HCT116 (cell line): ENCODE data around the gene LRBA. TPM values are rescaled to one million over a fixed set of nuclear protein-coding genes. Genes with fewer than 3 reads are reported as not detected.

ENCODE experiments used
- ATAC-seq: fragments of 200-7000 bp; cut with Tn5 transposase; 2 replicates; pipeline ENCODE4 v1.9.1; 2020; ENCODE audit warnings: mild to moderate bottlenecking, moderate library complexity
- BruUV-seq: library from RNA; stranded (reverse); fragments of 400-500 nt; replicated peaks from 2 replicates; lab custom pipeline; 2021; lab: Mats Ljungman, UMichigan
- CTCF ChIA-PET: fragments of 300-600 bp; sonication (Branson Sonifier 250); formaldehyde crosslinking; loops from one replicate; lab custom pipeline; 2021; ENCODE audit warnings: antibody characterized with exemption; lab: Charles Lee
- POLR2A ChIA-PET: fragments of 300-600, 350-600 bp; sonication (Branson Sonifier 250); formaldehyde crosslinking; loops from one replicate; lab custom pipeline; 2021; ENCODE audit warnings: antibody characterized with exemption; lab: Charles Lee
- RAD21 ChIA-PET, 2 experiments: fragments of 300-600 bp; sonication (Branson Sonifier 250); formaldehyde crosslinking; loops; one replicate each; lab custom pipeline; 2023; ENCODE audit warnings: low total read pairs in 2 of 2; ENCODE audit not compliant: uncharacterized antibody in 2 of 2, unreplicated experiment in 2 of 2, low non-redundant PET in 1 of 2; lab: Charles Lee
- DNase-seq: peaks from one replicate; pipeline ENCODE4 v3.0.0-alpha.2; 2010; ENCODE audit warnings: low read depth, low spot score
- H2AFZ ChIP-seq: fragments of 200-600 bp; shearing (Covaris generic), sonication (generic); 2 replicates; pipeline ENCODE4 v1.6.1; 2017; ENCODE audit warnings: low read depth, mixed run types, mixed read lengths, antibody characterized with exemption, low read length; ENCODE audit not compliant: poor library complexity, severe bottlenecking
- H3K27ac ChIP-seq: 2 replicates; pipeline ENCODE4 v1.5.1; 2012; ENCODE audit warnings: low read depth, low read length
- H3K27me3 ChIP-seq: fragments of 200-600 bp; sonication (generic); 2 replicates; pipeline ENCODE4 v1.6.1; 2016; ENCODE audit warnings: mixed run types, low read length, mixed read lengths; ENCODE audit not compliant: insufficient read depth
- H3K36me3 ChIP-seq, 2 experiments: fragments of 200-500 bp in 1 of 2; fragments of 200-600 bp in 1 of 2; sonication (Bioruptor generic) in 1 of 2; sonication (generic) in 1 of 2; 2 replicates each; pipeline versions ENCODE4 v1.5.1 to v1.6.1; 2014 to 2016; ENCODE audit warnings: low read length in 2 of 2, inconsistent platforms in 1 of 2, mixed read lengths in 1 of 2, mixed run types in 1 of 2; ENCODE audit not compliant: insufficient read depth in 2 of 2, control insufficient read depth in 1 of 2
- H3K4me1 ChIP-seq, 2 experiments: fragments of 200-600 bp in 1 of 2; sonication (generic) in 1 of 2; 2 replicates each; pipeline versions ENCODE4 v1.5.1 to v1.6.1; 2012 to 2017; ENCODE audit warnings: low read length in 2 of 2, inconsistent platforms in 1 of 2, mild to moderate bottlenecking in 1 of 2, mixed read lengths in 1 of 2, mixed run types in 1 of 2, moderate library complexity in 1 of 2; ENCODE audit not compliant: insufficient read depth in 2 of 2, control insufficient read depth in 1 of 2
- H3K4me2 ChIP-seq: fragments of 200-600 bp; sonication (generic); 2 replicates; pipeline ENCODE4 v1.6.1; 2017; ENCODE audit warnings: mixed run types, low read length, mixed read lengths
- H3K4me3 ChIP-seq, 2 experiments: fragments of 200-600 bp in 1 of 2; sonication (generic) in 1 of 2; replicated peaks in 1 of 2; 2 replicates each; pipeline ENCODE4 v1.5.1; 2011 to 2016; ENCODE audit warnings: low read length in 2 of 2, control low read depth in 1 of 2, low read depth in 1 of 2, mild to moderate bottlenecking in 1 of 2, mixed read lengths in 1 of 2, mixed run types in 1 of 2
- H3K79me2 ChIP-seq: fragments of 200-600 bp; sonication (generic); 2 replicates; pipeline ENCODE4 v1.6.1; 2017; ENCODE audit warnings: mild to moderate bottlenecking, mixed run types, low read length, moderate library complexity, mixed read lengths; ENCODE audit not compliant: insufficient read depth
- H3K9ac ChIP-seq: fragments of 200-600 bp; sonication (generic); 2 replicates; pipeline ENCODE4 v1.6.1; 2016; ENCODE audit warnings: low read length, mixed read lengths
- H3K9me2 ChIP-seq: fragments of 200-600 bp; sonication (generic), shearing (Covaris generic); 2 replicates; pipeline ENCODE4 v1.6.1; 2017; ENCODE audit warnings: mixed run types, mild to moderate bottlenecking, moderate library complexity; ENCODE audit not compliant: insufficient read depth
- H3K9me3 ChIP-seq, 2 experiments: fragments of 200-500 bp in 1 of 2; fragments of 200-600 bp in 1 of 2; sonication (Bioruptor generic) in 1 of 2; sonication (generic) in 1 of 2; 2 replicates each; pipeline ENCODE4 v1.6.1; 2014 to 2017; ENCODE audit warnings: low read length in 2 of 2, mixed read lengths in 2 of 2, inconsistent platforms in 1 of 2, low read depth in 1 of 2, mild to moderate bottlenecking in 1 of 2, mixed run types in 1 of 2, moderate library complexity in 1 of 2; ENCODE audit not compliant: control insufficient read depth in 1 of 2, insufficient read depth in 1 of 2
- H4K20me1 ChIP-seq: fragments of 200-600 bp; sonication (generic), shearing (Covaris generic); 2 replicates; pipeline ENCODE4 v1.6.1; 2017; ENCODE audit warnings: mixed run types, mild to moderate bottlenecking, moderate library complexity; ENCODE audit not compliant: insufficient read depth
- JUND ChIP-seq: IDR thresholded peaks from 2 replicates; pipeline ENCODE4 v1.6.1; 2012
- POLR2AphosphoS5 ChIP-seq: IDR thresholded peaks from 2 replicates; pipeline ENCODE4 v1.6.1; 2011; ENCODE audit warnings: mild to moderate bottlenecking, low read depth, low read length, moderate library complexity
- RAD21 ChIP-seq: IDR thresholded peaks from 2 replicates; pipeline ENCODE4 v1.6.1; 2012; ENCODE audit warnings: low read depth, mild to moderate bottlenecking
- YY1 ChIP-seq: IDR thresholded peaks from 2 replicates; pipeline ENCODE4 v1.6.1; 2011; ENCODE audit warnings: low read length, low read depth, moderate library complexity, mild to moderate bottlenecking; ENCODE audit not compliant: insufficient replicate concordance; ENCODE audit errors: extremely low read depth
- ZFX ChIP-seq: fragments of 450-650 bp; IDR thresholded peaks from 2 replicates; pipeline ENCODE4 v1.6.1; 2017
- ZNF274 ChIP-seq: fragments of 200-500 bp; sonication (Bioruptor generic); IDR thresholded peaks from 2 replicates; pipeline ENCODE4 v1.6.1; 2014; ENCODE audit warnings: mild to moderate bottlenecking, low read depth, low read length, inconsistent platforms
- intact Hi-C: fragments of 100-400 bp; cut with micrococcal nuclease; formaldehyde crosslinking; loops from 2 replicates; pipeline ENCODE4 v1.10.0; 2022
- total RNA-seq: library from RNA; stranded (reverse); gene quantifications from one replicate; pipeline ENCODE4 v1.2.1, GENCODE V29; 2021; ENCODE audit not compliant: unreplicated experiment
- TF ChIP-seq, protein P1 (sequence below): IDR thresholded peaks from 2 replicates; pipeline ENCODE4 v1.6.1; 2012

Gene LRBA
- total RNA-seq, 1 experiment from 2014 or later = 79.8 TPM

DNA sequence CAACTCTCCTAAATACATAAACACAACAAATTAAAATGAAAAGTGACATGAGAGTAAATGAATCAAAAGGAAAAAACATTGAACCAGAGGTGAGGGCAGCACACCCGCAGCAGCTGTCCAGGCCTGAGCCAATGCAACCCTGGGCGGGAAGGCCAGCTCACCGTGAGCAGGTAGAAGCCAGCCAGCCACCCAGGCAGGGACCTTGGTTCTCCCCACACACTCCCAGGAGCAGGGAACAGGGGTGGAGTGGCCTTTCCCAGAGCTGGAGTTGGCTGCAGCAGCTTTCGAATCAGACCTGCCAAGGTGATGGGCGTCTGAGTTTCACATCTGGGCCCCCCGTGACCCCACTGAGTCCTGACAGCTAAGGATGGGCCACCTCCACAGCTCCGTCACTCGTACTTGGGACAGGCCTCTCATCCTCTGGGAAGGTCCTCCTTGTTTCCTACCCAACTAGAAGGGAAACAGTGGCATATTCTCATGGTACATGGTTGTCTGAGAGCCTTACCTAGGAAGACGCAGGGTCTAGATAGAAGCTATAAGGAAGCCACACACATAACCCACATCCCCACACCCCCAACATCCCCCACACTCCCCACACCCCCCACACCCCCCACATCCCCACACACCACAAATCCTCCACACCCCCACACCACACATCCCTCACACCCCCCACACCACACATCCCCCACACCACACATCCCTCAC is 764.6 kb downstream of the LRBA start (continued):
- TF ChIP-seq ZFX (no peak), ZNF274 (no peak), JUND (no peak), YY1 (no peak)
- TF ChIP-seq, protein P1, sequence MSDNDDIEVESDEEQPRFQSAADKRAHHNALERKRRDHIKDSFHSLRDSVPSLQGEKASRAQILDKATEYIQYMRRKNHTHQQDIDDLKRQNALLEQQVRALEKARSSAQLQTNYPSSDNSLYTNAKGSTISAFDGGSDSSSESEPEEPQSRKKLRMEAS = no peak

DNA sequence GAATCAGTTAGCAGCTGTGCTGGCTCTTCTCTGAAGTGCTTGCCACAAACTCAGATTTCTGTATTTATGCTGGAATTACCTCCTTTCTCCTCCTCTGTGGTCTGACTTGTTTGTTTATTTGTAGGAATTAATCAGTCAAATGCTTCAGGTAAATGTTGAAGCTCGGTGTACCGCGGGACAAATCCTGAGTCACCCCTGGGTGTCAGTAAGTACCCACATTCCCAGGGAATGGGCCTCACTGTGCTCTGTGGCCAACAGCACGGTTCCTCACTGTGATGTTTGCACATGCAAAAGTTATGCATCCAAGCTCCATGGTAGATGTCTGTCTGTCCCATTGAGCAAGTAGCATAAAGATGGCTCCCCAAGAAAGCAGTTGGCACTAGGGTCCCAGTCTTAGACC is 766.9 kb downstream of the LRBA start:
- no peak for ATAC-seq
- intact Hi-C loops = no loop called here
- TF ChIP-seq YY1 (no peak), RAD21 (peak; percentile 32; the same call in 1 of the 2 replicates)

DNA sequence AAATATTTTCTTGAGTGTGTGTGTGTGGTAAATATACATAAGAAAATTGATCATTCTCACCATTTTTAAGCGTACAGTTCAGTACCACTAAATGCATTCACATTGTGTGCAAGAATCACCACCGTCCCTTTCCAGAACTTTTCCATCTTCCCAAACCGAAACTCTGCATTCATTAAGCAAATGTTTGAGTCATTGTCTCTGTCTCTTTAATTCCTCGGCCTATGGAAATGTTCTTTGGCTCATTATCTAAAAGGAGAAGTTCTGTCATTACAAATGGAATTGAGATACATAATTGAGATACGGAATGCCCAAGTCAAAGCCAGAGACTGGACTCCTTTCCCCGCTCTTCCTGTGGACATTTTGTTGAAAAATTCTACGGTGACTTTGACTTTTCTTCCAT is 767.9 kb downstream of the LRBA start:
- BruUV-seq = no TSS peak

More for the DNA sequence above, 766.9 kb downstream of the LRBA start:
- no peak overlapping the region for H3K4me2 ChIP-seq
- no peaks in the 10 kb centered on the region for H3K27me3 ChIP-seq
- H3K36me3 ChIP-seq = no peaks in the 10 kb centered on the region
- ChIA-PET POLR2A (no interaction called here), RAD21 (no interaction called here), CTCF (interaction anchor here (0.9 to 1.5 kb wide), 2 partner anchors 39 to 619 kb away, joined by 3 to 4 read pairs; no protein-coding TSS in a partner anchor)
- BruUV-seq = no TSS peak
- DNase-seq = no peak
- no peaks in the 10 kb centered on the region for H3K79me2 ChIP-seq
- no peaks in the 10 kb centered on the region for H3K9me2 ChIP-seq
- no peaks in the 10 kb centered on the region for H3K9me3 ChIP-seq
- H3K27ac ChIP-seq = no peak overlapping the region
- no peak overlapping the region for H3K9ac ChIP-seq
- H3K4me3 ChIP-seq = no peak overlapping the region
- H4K20me1 ChIP-seq = no peaks in the 10 kb centered on the region
- H2AFZ ChIP-seq = no peak overlapping the region
- H3K4me1 ChIP-seq = no peaks in the 10 kb centered on the region; a peak in 1 of 4 replicates

More for the DNA sequence above, 767.9 kb downstream of the LRBA start:
- CTCF ChIA-PET = no interaction called here
- Histone ChIP-seq H3K9ac (no peak overlapping the region), H3K36me3 (no peaks in the 10 kb centered on the region), H3K4me2 (no peak overlapping the region), H3K9me3 (no peaks in the 10 kb centered on the region), H3K79me2 (no peaks in the 10 kb centered on the region), H3K27ac (no peak overlapping the region), H3K4me1 (no peaks in the 10 kb centered on the region; a peak in 1 of 4 replicates), H2AFZ (no peak overlapping the region), H3K9me2 (no peaks in the 10 kb centered on the region), H4K20me1 (no peaks in the 10 kb centered on the region), H3K27me3 (no peaks in the 10 kb centered on the region), H3K4me3 (no peak overlapping the region)
- DNase-seq (no peak), ATAC-seq (no peak)
- intact Hi-C loops = no loop called here
- RAD21 ChIA-PET = no interaction called here
- no peak for TF ChIP-seq YY1
- TF ChIP-seq POLR2AphosphoS5 = no peak
- POLR2A ChIA-PET = no interaction called here
